HG03097 (cell line): ENCODE measurements around the gene SEC14L1.
"Not testable (repeated sequence)": the region's sequence is repeated elsewhere in the genome, so short reads cannot be mapped to it uniquely, and the experiment has no call there.

ENCODE experiments used
- ATAC-seq: cut with Tn5 transposase; IDR thresholded peaks from one replicate; pipeline ENCODE4 v1.9.1; 2021; ENCODE audit not compliant: unreplicated experiment, low FRiP score

SEC14L1 gene

GRCh38 chr17:77230436-77230830, 89.7 kb downstream of the SEC14L1 start:
- ATAC-seq: no peak

GRCh38 chr17:77231076-77231871, 90.5 kb downstream of the SEC14L1 start:
- ATAC-seq: no peak

GRCh38 chr17:77233127-77233526, 92.4 kb downstream of the SEC14L1 start:
- ATAC-seq: no peak

GRCh38 chr17:77233635-77234334, 93.0 kb downstream of the SEC14L1 start:
- no peak for ATAC-seq

- ATAC-seq: no peak
Measured at GRCh38 chr17:77234695-77235094, 93.9 kb downstream of the SEC14L1 start.

DNA sequence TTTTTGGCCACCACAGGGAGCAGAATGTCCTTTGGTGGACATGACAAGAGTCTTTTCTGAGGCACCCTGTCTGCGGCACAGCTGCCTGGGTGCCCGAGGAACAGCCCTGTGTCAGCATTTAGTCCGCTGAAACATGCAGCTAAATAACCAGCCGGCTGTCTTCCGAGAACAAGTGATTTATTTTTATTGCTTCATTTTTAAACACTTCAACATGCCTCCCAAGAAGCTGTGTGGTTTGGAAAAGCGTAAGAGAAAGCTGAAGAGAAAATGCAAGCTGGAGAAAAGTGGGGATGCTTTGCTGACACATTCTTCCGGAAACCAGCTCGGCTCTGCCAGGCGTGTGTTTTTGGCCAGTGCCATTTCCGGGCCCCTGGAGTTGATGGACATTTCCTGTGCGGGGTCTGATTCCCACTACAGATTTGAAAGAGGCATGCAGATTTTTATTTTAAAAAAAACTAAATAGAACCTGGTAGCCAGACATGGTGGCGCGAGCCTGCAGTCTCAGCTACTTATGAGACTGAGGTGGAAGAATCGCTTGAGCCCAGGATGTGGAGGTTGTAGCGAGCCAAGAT, 94.7 kb downstream of the SEC14L1 start:
- ATAC-seq: no peak

- ATAC-seq: no peak
Measured at GRCh38 chr17:77237232-77238008, 96.7 kb downstream of the SEC14L1 start.

DNA sequence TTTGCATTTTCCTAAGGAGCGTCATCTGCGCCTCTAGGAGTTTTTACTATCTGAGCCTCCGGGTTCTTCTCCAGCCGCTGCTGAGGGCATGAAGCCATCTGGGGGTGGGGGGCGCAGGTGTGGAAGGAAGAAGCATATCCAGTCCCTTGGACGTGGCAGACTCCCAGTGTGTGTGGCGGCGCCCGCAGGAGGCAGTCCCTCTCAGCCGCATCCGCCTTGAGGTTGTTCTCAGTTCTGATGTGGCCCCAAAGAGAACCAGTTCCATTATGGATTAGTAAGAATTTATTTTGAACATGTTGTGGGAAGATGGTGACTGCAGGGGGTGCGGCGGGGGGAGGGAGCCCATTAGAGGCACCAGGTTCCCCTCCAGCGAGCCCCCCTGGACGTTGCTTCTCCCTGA, 100.2 kb downstream of the SEC14L1 start:
- no peak for ATAC-seq

- no peak for ATAC-seq
Measured at GRCh38 chr17:77242118-77242851, 101.5 kb downstream of the SEC14L1 start.

- ATAC-seq: peak; percentile 43
Measured at GRCh38 chr17:77245162-77245926, 104.6 kb downstream of the SEC14L1 start.

DNA sequence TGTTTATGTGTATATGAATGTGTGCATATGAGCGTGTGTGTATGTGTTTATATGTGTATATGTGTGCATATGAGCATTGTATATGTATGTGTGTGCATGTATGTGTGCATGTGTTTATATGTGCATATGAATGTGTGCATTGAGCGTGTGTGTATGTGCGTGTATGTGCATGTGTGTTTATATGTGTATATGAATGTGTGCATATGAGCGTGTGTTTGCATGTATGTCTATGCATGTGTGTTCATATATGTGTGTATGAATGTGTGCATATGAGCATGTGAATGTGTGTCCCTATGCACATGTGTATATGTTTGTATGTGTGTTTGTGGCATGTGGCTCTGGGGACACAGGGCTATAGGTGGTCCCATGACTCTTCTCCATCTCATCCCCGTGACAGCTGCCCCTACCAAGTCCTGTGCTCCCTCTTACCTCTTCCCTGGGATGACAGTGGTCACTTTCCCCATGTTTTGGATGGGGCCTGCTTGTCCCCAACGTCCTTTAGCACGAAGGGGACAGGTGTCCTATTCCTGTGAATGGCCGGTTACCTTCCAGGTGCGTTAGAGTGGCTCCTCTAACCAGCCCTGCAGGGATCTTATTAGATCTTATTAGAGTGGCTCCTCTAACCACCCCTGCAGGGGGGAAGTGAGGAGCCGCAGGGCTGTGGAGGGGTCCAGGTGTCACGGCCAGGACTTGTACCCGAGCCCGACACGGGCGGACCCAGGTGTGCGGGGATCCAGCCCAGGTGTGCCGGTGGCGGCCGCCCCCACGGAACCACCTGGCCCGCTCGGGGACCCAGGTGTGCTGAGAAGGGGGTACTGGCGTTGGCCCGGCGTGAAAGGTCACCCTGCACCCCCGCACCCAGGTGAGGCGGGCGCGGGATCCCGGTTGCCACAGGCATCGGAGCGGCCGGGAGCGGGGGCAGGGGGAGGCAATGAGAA, 105.6 kb downstream of the SEC14L1 start:
- no peak for ATAC-seq

GRCh38 chr17:77247048-77247541, 106.3 kb downstream of the SEC14L1 start:
- no peak for ATAC-seq

- no peak for ATAC-seq
Measured at GRCh38 chr17:77247609-77248008, 106.8 kb downstream of the SEC14L1 start.

DNA sequence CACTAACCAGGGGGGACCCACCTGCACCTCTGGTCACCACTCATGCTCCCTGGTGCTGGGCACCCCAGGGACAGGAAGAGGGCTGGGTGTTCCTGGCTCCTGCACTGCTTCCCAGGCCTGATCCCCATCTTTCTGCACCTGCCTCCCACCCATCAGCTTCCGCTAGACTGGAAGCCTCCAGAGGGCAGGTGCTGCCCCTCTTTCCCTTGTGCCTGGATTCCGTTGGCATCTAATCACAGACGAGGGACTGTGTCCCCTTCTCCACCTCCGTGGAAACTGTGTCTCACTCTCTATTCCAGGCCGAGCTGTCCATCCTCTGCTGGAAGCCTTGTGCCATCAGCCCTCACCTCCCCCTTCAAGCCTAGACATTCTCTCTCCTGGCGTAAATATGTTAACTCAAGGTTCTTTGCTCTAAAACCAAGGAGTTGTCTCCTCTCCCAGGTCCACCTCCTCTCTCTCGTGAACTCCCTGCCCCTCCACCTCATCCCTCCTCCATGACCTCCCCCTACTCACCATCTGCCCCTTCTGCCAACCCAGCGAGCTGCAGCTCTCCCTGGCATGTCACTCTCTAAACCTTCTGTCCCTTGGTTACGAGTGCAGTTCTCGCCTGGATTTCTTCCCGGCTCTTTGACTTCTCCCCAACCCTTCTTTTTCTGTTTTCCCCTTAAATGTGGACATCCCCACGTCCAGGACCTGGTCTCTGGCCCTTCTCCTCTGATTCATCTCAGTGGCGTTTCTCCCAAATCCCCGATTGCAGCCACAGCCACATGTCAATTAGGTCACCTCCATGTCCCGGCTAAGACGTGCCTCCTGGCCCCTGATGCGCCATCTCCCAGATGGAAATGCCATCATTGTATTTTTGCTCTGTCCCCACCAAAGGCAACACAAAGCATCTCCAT, 107.7 kb downstream of the SEC14L1 start:
- ATAC-seq: no peak

- no peak for ATAC-seq
Measured at GRCh38 chr17:77251622-77252183, 110.9 kb downstream of the SEC14L1 start.

DNA sequence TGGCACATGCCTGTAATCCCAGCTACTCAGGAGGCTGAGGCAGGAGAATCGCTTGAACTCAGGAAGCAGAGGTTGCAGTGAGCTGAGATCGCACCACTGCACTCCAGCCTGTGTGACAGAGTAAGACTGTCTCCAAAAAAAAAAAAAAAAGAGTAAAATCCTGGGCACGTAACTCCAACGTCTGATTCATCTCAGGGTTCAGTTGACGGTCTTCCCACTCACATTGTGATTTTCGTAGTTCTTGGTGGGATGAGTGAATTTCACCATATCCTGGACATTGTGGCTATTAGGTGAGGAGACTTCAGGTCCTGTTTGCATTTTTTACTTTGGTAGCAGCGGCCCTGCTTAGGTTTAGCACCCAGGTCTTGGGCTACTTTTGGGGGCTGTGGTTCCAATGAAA, 111.5 kb downstream of the SEC14L1 start:
- not testable (repeated sequence) for ATAC-seq

DNA sequence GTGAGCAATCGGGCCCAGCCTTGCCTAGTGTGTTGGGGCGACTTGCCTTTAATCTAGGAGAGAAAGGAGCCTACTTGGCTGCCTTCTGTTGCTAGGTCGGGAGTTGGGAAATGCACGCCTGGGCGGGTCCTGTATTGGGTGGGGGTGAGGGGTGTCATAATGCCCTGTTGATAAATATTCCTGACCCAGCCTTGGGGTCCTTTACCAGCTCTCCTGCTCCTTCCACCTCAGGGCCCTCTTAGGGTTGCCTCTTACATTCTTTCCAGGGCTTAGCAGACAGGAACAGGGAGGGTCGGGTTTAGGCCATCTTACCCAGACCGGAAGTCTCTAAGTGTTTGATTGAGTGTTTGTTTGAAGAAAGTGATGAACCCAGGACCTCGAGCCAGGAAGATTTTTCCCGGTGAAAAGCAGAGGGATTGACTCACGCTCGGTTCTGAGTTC, 112.9 kb downstream of the SEC14L1 start:
- no peak for ATAC-seq
